Esophagus squamous epithelium (tissue), 4 donors: ENCODE results near the gene MAN2B1.

Source experiments
- CTCF ChIP-seq, 6 experiments: fragments of 450-650 bp in 4 of 6; fragments of 200-600 bp in 2 of 6; sonication (generic) in 2 of 6; IDR thresholded peaks; one replicate each; pipeline ENCODE4 v1.5.1; 2016 to 2019; ENCODE audit warnings: antibody characterized with exemption in 6 of 6, mild to moderate bottlenecking in 4 of 6, moderate library complexity in 4 of 6
- POLR2A ChIP-seq, 4 donors: fragments of 450-650 bp; IDR thresholded peaks; one replicate each; pipeline ENCODE4 v1.6.1; 2017; ENCODE audit warnings: antibody characterized with exemption in 4 of 4, mild to moderate bottlenecking in 4 of 4, moderate library complexity in 3 of 4

- TF ChIP-seq CTCF (IDR thresholded peaks at IDR 0.05): no peak
- no peak for TF ChIP-seq POLR2A (IDR thresholded peaks at IDR 0.05)
Observed at GRCh38 chr19:12607631-12608030, 58.9 kb downstream of the MAN2B1 start.
